ENCODE measurements around the gene CSNK2A2.

Gene CSNK2A2

DNA sequence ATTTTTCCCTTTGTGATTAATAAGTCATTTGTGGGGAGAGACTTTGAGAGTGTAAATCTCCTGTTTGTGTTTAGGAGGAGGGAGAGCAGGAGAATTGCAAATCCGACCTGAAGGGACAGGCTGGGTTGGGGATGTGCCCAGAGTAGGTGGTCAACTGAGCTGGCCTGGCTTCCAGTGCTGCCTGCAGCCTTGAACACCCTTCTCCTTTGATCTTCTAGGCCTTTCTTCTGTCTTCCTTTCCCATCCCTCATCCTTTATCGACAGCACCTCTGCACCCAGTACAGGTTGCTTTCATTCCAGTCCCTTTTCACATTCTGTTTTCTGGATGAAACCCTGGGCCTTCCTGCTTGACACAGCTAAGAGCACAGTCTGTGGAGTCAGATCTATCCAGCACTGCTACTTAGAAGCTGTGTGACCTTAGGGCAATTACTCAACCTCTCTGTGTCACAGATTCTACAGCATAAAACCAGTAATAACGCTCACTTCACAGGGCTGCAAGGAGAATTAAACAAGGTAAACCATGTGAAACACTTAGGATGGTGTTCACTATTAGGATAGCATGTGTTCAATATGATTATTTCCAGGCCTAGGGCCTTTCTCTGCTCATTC lies 1.0 kb upstream of the CSNK2A2 start:
- no peak for DNase-seq

DNA sequence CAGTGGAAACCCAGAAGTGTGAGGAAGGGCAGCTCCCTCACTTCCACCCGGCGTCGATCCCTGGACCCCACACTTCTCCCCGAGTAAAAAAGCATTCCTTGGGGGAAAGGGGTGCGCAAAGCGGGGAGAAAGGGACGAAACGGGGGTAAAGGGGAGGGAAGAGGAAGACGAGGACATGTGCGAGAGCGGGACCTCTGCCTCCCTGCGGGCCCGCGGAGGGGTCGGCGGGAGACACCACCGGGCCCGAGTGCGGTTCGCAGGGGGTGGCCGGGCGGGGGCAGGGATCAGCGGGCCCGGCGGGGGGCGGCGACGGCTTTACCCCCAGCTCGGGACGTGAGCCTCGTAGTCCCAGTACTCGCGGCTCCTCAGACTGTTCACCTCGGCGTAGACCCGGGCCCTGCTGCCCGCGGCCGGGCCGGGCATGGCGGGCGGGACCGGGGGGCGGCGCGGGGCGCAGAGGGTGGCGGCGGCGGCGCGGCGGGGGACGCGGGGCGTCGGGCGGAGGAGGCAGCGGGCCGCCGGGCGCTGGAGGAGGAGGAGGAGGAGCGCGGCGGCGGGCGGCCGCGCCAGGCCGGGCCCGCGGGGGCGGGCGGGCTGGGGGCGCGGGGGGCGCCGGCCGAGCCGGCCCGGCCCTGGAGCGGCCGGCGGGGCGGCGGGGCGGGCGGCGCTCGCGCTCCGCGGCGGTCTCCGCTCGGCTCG lies 443 bp downstream of the CSNK2A2 start:
- no peak for DNase-seq

DNA sequence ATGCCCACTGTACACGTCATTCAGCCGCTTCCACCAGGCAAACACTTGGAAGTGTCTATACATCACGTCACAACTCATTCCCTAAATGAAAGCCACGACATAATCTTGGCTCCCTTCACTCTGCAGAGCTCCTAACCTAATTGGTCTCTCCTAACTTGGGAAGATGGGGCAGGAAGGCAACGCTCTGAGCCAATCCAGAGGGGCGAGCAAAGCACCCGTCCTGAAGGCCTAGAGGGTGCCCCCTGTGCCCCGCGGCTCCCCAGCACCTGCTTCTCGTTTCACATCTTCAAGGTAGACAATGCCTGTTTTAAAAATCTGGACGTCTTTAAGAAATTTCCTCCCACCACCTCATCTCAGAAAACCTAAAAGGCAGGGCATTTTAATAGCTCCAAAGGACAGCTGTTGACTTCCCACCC lies 1.0 kb downstream of the CSNK2A2 start:
- no peak for DNase-seq

DNA sequence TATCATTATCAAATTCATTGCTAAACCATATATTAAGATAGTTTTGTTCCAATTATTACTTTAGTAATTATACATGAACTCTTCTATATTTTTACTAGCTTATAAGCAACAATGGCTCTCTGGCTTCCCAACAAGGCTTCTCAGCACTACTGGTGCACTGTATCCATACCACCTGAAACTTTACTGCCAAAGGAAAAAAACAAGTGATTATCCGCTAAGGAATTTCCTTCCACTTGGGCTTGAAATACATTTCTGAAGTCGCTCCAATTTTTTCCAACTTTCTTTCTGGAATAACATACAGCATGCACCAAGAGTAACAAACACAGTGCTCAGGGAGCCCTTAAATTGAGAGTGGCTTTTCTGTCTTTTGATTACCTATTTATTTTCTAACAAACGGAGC lies 2.1 kb downstream of the CSNK2A2 start:
- DNase-seq, result no peak

DNA sequence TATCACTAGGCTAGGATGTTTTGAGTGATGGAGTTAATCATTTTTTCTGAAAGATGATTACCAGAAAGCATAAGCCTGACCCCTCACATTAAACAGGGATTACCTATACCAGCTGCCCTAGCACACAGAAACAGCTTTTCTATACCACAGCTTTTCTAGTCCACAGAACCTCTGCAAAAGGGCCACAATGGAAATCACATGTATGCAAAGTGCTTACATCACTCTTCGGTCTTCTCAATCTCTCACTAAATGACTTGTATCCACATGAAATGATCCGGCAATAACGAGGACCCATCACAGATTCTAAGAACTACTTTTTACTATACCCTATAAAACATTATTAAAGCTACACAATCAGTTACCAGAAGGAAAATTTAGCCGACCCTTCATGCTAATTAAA lies 2.6 kb downstream of the CSNK2A2 start:
- no peak for DNase-seq

DNA sequence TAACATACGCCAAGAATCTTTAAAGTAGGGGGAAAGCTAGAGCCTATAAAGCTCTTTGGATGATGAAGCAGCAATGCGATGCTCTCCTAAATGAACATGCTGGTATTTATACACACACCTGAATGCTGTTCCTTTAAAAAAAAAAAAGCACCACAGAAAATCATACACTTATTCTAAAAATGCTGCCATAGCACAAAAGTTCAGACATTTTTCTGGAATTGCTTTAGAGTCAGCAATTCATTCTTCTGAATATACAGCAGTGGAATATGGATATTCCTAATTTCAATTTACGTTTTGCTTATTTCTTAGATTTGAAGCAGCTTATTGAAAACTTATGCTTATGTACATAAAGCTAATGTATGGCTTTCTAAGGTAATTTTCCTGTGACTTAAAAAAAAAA lies 3.1 kb downstream of the CSNK2A2 start:
- no peak for DNase-seq

DNA sequence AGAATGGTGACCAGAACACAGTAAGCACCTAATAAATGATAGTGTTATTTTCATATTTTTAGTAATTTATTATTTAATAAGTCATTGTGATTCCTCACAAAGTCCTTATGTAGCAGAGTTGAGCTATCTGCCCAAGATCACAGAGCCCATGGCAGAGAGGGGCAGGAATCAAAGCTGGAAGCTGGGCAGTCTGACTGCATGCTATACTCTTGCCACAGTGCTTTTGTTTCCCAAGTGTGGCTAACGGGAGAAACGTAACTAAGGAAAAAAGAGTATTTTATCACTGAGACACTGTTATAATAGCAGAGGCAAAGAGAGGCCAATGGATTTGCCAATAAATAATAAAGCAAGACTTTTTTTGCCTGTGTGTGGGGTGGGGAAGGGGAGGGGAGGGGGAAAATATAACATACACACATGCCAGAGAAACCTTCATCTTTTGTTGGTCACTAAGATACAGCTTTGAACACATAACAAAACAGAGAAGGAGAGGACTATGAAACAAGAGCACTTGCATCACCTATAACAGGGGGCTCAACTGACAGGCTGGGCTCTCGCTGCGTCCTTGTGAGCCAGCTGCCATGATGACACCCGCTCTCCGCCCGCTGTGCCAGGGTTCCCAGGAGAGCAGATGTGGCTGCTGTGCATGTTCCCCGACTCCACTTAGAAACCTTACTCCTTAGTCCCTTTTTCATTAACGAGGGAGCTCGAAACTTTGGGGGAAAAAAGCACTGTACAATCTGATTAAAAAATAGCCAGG lies 10.1 kb downstream of the CSNK2A2 start:
- no peak for DNase-seq

DNA sequence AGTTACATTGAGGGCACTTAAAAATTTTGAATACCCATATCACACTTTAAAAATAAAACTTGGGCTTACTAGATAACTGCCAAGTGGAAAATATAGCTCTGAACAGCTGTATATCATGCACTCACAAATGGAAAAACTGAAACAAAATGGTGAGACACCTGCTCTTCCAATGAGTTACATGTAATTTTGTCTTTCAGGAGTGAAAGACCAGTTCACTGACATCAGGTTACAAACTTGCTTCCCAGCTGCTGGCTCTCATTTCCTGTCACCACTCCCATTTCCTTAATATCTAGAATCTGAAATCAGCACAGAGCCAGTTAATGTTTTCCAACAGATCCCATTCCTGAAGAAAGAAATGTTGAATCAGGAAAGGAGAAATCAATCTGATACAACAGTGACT lies 10.8 kb downstream of the CSNK2A2 start:
- DNase-seq, result no peak

DNA sequence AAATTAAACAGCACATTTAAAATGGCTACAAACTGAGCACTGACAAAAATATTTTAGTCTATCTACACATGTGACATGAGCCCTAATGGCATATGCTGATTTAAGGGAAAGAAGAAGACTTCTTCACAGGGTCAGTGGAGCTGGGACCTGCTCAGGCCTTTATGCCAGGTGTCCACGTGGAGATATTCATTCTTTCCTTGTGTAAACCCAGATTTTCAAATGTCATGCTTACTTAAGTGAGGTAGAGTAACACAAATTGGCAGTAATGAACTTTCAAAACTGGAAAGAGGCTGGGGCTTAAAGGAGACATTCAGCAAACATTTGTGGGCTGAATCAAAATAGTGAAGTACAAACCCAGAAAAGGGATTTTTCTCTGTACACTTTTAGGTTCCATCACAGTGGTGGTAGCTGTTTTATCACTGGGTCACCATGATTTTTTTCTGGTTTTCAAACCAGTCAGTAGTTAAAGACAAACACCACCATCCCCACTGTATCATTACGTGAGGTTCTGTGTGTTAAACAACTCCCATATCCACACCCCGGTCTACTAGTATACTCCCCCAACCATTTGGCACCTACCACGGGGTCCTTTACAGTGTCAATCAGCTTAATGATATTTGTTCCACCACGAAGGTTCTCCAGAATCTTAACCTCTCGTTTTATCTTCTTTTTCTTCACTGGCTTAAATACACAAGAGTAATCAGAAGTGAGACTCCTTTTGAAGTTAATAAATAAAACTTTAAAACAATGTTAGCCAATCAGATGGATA lies 11.5 kb downstream of the CSNK2A2 start:
- DNase-seq, result no peak

DNA sequence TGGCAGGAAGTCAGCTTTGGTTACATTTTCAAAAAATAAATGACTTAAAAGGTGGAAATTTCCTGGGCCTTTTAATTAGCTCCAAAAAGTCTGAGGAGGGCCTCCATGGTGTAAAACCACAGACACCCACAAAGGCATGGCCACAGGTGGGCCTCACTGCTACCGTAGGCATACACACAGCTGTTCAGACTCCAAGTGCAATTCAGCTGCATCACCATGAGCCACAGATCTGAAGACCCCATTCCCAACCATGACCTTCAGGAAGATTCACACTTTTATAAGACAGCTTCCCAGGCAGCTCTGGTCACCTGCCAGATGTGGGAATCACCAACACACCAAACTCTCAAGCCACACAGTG lies 20.6 kb downstream of the CSNK2A2 start:
- no peak for DNase-seq

DNA sequence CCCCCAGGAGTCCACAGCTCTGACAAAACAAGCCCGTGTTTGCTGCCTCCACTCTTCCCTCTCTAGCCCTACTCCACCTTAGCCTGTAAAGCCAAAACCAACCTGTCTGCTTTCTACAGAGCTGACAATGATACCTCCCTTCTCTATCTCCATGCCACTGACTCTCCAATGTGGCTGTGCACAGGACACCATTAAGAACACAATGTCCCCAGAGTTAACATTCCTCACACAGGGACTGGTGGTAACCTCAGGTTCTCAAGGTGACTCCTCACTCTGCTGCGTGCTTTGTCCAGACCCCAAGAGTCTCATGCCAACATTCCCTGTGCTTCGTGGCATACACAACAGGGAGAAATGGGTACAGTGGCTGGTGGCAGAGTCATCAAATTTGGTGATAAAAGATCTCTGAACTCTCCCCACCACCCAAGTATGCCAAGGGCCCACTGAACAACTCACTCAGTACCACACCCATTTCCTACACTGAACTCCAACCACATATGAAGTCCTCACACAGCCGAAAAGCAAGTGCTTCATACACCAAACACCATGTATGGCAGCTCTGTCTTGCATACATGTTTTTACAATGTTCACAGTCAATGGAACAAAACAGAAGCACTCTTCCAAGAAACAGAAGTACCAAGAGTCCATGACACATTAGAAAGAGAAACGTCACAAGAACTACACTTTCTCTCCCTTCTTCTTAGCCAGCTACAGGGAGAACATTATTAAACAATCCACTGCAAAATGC lies 21.1 kb downstream of the CSNK2A2 start:
- DNase-seq, result peak; percentile 11

DNA sequence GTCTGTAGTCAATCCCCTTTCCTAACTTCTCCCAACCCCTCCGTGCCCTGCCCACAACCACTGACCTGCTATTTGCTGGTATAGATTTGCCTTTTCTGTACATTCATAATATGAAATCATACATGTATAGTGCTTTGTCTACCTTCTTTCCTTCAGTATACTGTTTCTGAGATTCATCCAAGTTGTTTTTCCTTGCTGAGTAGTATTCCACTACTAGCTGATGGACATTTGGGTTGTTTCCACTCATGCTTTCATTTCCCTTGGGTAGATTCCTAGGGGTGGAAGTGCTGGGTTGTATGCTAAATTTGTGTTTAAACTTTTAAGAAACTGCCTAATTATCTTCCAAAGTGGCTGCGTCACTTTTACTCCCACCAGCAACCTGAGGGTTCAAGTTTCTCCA lies 27.7 kb downstream of the CSNK2A2 start:
- no peak for DNase-seq

DNA sequence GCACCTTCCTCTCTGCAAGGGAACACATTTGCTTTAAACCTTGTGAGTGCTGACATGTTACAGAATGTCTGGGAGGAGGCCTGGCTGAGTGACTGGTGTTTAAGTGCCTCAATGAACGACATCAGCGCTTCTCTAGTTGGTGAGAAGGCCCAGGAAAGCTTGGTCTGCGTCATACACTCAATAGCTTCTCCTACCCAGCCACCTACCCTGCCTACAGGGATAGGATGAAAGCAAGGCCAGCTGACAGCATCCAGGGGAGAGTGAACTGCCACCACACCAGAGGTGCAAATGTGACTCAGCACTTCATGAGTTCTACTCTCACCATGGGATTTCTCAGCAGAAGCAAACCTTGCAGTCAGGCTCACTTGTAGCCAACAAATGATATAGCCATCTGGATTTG lies 37.1 kb downstream of the CSNK2A2 start:
- DNase-seq, result no peak

DNA sequence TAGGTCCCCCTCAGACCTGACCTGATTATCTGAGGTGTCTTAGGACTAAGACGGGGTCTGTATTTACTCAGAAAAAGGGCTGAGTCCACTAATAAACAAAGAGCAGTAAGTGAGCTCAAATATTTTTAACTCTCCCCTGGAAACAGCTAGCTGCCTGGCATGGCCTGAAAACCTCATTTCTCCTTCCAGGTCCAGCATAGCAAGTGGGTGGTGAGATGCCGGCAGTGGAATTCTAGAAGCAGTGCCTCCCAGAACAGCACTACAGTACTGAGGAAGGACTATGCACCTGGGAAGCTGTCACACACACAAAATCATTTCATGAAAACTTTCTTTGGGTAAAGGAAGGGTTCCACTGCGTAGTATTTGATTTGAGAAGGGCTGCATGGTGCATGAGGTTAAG lies 39.2 kb downstream of the CSNK2A2 start:
- no peak for DNase-seq

DNA sequence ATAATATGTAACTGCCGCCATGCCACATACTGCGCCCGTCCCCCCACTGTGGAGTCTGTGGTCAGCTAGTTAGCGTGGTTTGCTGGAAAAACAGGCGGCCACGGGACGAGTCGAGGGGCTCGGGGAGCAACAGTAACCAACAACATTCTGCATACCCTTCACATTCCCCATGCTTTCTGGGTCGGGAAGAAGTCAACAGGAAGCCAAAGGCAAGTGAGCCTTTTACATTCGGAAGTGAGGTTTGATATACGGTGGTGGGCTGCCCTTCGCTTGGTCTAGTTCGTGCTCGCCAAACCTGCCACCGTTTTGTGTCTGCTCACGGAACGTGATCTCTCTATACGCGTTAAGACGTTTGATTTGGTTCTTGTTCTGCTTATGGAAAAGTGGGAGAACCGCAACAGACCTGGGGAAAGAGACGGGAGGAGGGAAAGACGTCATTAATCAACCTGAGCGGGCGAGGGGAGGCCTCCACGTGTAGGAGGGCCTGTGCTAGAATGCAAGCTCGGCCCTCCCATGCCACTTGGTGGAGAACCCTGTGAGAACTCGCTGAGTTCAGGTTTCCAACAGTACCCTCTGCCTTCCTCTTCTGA lies 39.9 kb downstream of the CSNK2A2 start:
- DNase-seq, result no peak

DNA sequence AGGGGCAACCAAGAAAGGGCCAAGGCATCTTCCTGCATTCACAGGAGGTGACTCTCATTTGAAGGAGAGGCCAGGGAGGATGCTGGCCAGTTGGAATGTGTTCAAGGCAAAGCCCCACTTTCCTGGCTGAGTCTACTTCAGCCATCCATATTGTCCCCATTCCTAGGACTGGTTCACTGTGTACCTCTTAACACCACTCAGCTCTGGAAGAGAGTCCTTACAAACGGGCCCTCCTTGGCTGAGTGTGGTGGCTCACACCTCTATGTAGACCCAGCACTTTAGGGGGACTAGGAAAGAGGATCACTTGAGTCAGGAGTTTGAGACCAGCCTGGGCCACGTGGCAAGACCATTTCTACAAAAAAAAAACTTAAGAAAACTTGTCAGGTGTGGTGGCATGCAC lies 40.7 kb downstream of the CSNK2A2 start:
- DNase-seq, result no peak

DNA sequence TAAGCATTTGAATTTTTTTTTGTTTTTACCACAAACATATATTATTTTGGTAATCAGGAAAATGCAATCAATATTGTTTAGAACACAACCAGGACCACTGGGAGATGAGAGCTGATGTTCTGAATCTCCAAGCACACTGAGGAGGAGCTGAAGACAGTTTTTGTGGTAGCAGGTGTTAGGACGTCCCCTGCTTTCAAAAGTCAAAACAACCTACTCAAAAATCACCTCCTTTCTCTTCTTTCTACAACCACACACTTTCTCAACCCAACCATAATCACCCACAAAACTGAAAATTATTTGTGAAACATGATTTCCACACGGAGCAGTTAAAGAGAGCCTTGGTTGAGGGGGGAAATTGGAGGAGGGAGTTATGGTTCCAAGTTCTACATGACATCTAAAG lies 42.1 kb downstream of the CSNK2A2 start:
- DNase-seq, result no peak

DNA sequence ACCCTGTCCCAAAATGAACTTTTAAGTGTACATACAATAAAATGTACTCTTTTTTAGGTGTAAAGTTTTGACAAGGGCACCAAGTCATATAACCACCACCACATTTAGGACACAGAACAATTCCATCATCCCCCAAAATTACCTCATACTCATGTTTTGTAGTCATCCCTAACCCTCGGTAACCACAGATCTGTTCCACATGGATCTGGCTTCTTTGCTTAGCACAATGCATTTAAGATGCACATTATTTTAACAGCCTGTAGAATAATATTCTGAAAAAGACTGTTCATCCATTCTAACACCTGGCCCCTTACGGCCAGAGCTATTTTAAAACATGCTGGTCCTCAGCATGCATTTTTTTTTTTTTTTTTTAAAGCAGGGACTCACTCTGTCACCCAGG lies 43.6 kb downstream of the CSNK2A2 start:
- no peak for DNase-seq

DNA sequence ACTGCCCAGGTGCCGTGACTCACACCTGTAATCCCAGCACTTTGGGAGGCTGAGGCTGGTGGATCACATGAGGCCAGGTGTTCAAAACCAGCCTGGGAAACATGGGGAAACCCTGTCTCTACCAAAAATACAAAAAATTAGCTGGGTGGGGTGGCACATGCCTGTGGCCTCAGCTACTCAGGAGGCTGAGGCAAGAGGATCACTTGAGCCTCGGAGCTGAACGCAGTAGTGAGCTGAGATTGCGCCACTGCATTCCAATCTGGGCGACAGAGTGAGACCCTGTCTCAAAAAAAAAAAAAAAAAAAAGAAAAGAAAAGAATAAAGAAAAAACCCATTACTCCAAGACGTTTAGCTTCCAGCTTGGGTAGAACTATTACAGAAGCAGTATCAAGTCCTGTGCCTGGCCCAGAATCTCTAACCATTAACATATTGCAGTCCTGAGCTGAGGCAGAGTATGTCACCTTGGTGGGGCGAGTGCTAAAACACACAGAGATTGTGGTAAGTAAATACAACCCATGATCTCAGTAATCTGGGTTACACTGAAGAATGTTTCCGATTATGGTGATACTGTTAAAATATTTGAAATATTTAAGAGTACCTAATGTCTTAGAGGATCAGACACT lies 45.5 kb downstream of the CSNK2A2 start:
- no peak for DNase-seq

DNA sequence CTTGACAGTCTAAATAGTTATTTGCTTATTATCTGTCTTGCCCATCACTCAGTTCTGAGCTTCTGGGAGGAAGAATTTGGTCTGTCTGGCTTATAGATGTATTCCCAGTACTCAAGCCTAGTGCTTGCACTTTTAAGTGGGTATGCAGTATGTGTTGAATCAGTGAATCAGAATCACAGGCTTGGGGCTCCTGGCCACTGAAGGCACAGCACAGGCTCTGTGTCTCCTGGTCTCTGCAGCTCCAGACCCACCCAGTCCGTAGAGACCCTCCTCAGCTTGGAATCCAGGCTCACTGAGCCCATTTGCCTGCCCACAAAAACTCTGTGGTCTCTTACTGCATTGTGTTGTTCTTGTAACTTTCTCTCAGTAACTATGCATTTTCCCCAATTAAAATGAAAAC lies 49.4 kb downstream of the CSNK2A2 start:
- no peak for DNase-seq

DNA sequence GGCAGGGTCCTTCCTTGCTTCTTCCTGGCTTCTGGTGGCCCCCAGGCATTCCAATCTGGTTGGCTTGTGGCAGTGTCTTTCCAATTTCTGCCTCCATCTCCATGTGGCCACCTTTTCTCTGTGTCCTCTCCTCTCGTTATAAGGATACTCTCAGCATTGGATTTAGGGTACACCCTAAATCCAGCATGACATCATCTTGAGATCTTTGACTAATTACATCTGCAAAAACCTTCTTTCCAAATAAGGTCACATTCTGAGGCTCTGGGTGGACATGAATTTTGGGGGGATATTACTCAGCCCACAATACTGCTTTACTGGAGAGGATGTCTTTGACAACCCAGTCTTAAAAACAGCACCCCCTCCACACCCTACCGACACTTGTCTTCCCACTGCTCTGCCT lies 49.8 kb downstream of the CSNK2A2 start:
- DNase-seq, result no peak

DNA sequence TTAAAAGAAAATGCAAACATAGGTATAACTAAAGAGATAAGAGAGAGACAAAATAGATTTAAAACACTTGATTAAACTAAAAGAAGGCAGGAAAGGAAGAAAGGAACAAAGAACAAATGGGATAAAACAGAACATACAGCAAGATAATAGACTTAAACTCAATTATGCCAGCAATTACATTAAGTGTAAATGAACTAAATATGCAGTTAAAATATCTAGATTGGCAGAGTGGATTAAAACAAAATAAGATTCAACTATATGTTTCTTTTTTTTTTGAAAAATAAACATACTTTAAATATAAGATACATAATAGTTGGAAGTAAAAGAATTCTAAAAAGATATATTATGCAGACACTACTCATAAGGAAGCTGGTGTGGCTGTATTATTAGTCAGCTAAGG lies 59.1 kb downstream of the CSNK2A2 start:
- no peak for DNase-seq
